H1 (cell line): ENCODE measurements around the gene PHLDB3. TPM values are rescaled to one million over a fixed set of nuclear protein-coding genes. Genes with fewer than 3 reads are reported as not detected.

Experiments
- CTCF ChIA-PET: fragments of 300-600 bp; sonication (Branson Sonifier 250); formaldehyde crosslinking; loops from one replicate; lab custom pipeline; 2021; ENCODE audit not compliant: partially characterized antibody; lab: Charles Lee
- POLR2A ChIA-PET: fragments of 300-600 bp; sonication (Branson Sonifier 250); formaldehyde crosslinking; loops from one replicate; lab custom pipeline; 2021; ENCODE audit warnings: inconsistent platforms; ENCODE audit not compliant: partially characterized antibody; lab: Charles Lee
- DNase-seq, 2 experiments: peaks; one replicate each; pipeline versions ENCODE4 v3.0.0 to v3.0.0-alpha.2; 2010 to 2022; ENCODE audit warnings: low spot score in 2 of 2, low read depth in 1 of 2, mixed read lengths in 1 of 2
- FAIRE-seq: peaks from 2 replicates; lab custom pipeline; 2011; peaks lifted over from hg19 to GRCh38; lab: Jason Lieb, UNC
- H2AFZ ChIP-seq: 2 replicates; pipeline ENCODE4 v1.8.1; 2012; ENCODE audit warnings: low read length, inconsistent platforms
- H2AK5ac ChIP-seq: 2 replicates; pipeline ENCODE4 v1.6.1; 2013; ENCODE audit warnings: low read depth, low read length
- H2BK120ac ChIP-seq: replicated peaks from 2 replicates; pipeline ENCODE3; 2013; ENCODE audit warnings: low read depth, low read length, inconsistent platforms
- H2BK12ac ChIP-seq: 2 replicates; pipeline ENCODE4 v1.6.1; 2013; ENCODE audit warnings: low read depth, low read length
- H2BK15ac ChIP-seq: 2 replicates; pipeline ENCODE4 v1.6.1; 2013; ENCODE audit warnings: low read length
- H2BK20ac ChIP-seq: 2 replicates; pipeline ENCODE4 v1.6.1; 2013; ENCODE audit warnings: low read length
- H2BK5ac ChIP-seq: 2 replicates; pipeline ENCODE4 v1.6.1; 2013; ENCODE audit warnings: low read depth, low read length
- H3K14ac ChIP-seq: 2 replicates; pipeline ENCODE4 v1.6.1; 2013; ENCODE audit warnings: inconsistent platforms; ENCODE audit not compliant: insufficient read length
- H3K18ac ChIP-seq: 2 replicates; pipeline ENCODE4 v1.6.1; 2013; ENCODE audit warnings: low read length; ENCODE audit errors: extremely low read depth
- H3K23ac ChIP-seq: 2 replicates; pipeline ENCODE4 v1.6.1; 2013; ENCODE audit warnings: inconsistent platforms; ENCODE audit not compliant: insufficient read length
- H3K23me2 ChIP-seq: 2 replicates; pipeline ENCODE4 v1.6.1; 2013; ENCODE audit warnings: low read depth, low read length
- H3K27ac ChIP-seq: 2 replicates; pipeline ENCODE4 v1.6.1; 2011; ENCODE audit warnings: low read depth, low read length, inconsistent platforms
- H3K27me3 ChIP-seq, 4 experiments: replicated peaks in 1 of 4; 1 replicate in 1 of 4; 2 replicates in 3 of 4; pipeline versions ENCODE4 v1.6.1 to v1.8.1; 2011 to 2013; ENCODE audit warnings: low read length in 3 of 4, mild to moderate bottlenecking in 3 of 4, inconsistent platforms in 2 of 4, mixed read lengths in 2 of 4, moderate library complexity in 1 of 4; ENCODE audit not compliant: control insufficient read depth in 3 of 4, insufficient read depth in 3 of 4; ENCODE audit errors: extremely low read depth in 1 of 4
- H3K36me3 ChIP-seq, 4 experiments: 2 replicates each; pipeline versions ENCODE4 v1.6.1 to v1.8.1; 2011 to 2013; ENCODE audit warnings: mild to moderate bottlenecking in 4 of 4, low read length in 3 of 4, moderate library complexity in 2 of 4, control low read depth in 1 of 4, inconsistent platforms in 1 of 4; ENCODE audit not compliant: insufficient read depth in 4 of 4, control insufficient read depth in 2 of 4
- H3K4ac ChIP-seq: replicated peaks from 2 replicates; pipeline ENCODE3; 2013; ENCODE audit warnings: low read length, low read depth, mixed read lengths, inconsistent platforms; ENCODE audit not compliant: insufficient read length
- H3K4me1 ChIP-seq, 4 experiments: replicated peaks in 1 of 4; 1 replicate in 1 of 4; 2 replicates in 3 of 4; pipeline versions ENCODE4 v1.6.1 to v1.8.1; 2011 to 2013; ENCODE audit warnings: low read length in 3 of 4, inconsistent platforms in 2 of 4, mixed read lengths in 1 of 4; ENCODE audit not compliant: insufficient read depth in 4 of 4, control insufficient read depth in 3 of 4
- H3K4me2 ChIP-seq, 2 experiments: 2 replicates each; pipeline versions ENCODE4 v1.6.1 to v1.8.1; 2011 to 2013; ENCODE audit warnings: low read depth in 2 of 2, low read length in 2 of 2, control low read depth in 1 of 2, inconsistent platforms in 1 of 2, mild to moderate bottlenecking in 1 of 2; ENCODE audit not compliant: insufficient read depth in 1 of 2
- H3K4me3 ChIP-seq, 4 experiments: fragments of 200-600, 300-600 bp in 1 of 4; sonication (generic), shearing (Covaris generic), sonication (Bioruptor Twin) in 1 of 4; 2 replicates each; pipeline versions ENCODE4 v1.5.1 to v1.8.1; 2011 to 2016; ENCODE audit warnings: low read length in 4 of 4, low read depth in 3 of 4, control low read depth in 2 of 4, inconsistent platforms in 2 of 4, mild to moderate bottlenecking in 2 of 4, mixed read lengths in 1 of 4, moderate library complexity in 1 of 4; ENCODE audit not compliant: insufficient read depth in 2 of 4; ENCODE audit errors: extremely low read depth in 1 of 4
- H3K56ac ChIP-seq: replicated peaks from 2 replicates; pipeline ENCODE3; 2013; ENCODE audit warnings: low read depth, mild to moderate bottlenecking, mixed read lengths, low read length, inconsistent platforms; ENCODE audit not compliant: insufficient read length
- H3K79me1 ChIP-seq: 2 replicates; pipeline ENCODE4 v1.6.1; 2013; ENCODE audit warnings: low read depth, low read length, control low read depth
- H3K79me2 ChIP-seq, 2 experiments: 2 replicates each; pipeline versions ENCODE4 v1.6.1 to v1.8.1; 2012 to 2013; ENCODE audit warnings: low read length in 2 of 2, mild to moderate bottlenecking in 2 of 2, inconsistent platforms in 1 of 2; ENCODE audit not compliant: insufficient read depth in 2 of 2, control insufficient read depth in 1 of 2
- H3K9ac ChIP-seq, 4 experiments: replicated peaks in 1 of 4; 1 replicate in 1 of 4; 2 replicates in 3 of 4; pipeline versions ENCODE4 v1.6.1 to v1.8.1; 2011 to 2013; ENCODE audit warnings: low read depth in 3 of 4, low read length in 3 of 4, control low read depth in 2 of 4, mild to moderate bottlenecking in 2 of 4, moderate library complexity in 2 of 4, inconsistent platforms in 1 of 4; ENCODE audit errors: extremely low read depth in 1 of 4
- H3K9me3 ChIP-seq, 2 experiments: 2 replicates each; pipeline versions ENCODE4 v1.6.1 to v1.8.1; 2012 to 2013; ENCODE audit warnings: mild to moderate bottlenecking in 2 of 2, moderate library complexity in 2 of 2, control low read depth in 1 of 2, inconsistent platforms in 1 of 2, low read depth in 1 of 2, low read length in 1 of 2, mixed read lengths in 1 of 2; ENCODE audit not compliant: insufficient read depth in 2 of 2
- H4K20me1 ChIP-seq, 2 experiments: replicated peaks in 1 of 2; 2 replicates each; pipeline versions ENCODE3 to v1.8.1; 2011 to 2013; ENCODE audit warnings: inconsistent platforms in 2 of 2, low read length in 2 of 2, mild to moderate bottlenecking in 1 of 2; ENCODE audit not compliant: insufficient read depth in 2 of 2, control insufficient read depth in 1 of 2
- H4K5ac ChIP-seq: 2 replicates; pipeline ENCODE4 v1.6.1; 2013; ENCODE audit warnings: low read length, low read depth, mixed read lengths, inconsistent platforms; ENCODE audit not compliant: insufficient read length
- H4K8ac ChIP-seq: 2 replicates; pipeline ENCODE4 v1.8.0; 2013; ENCODE audit warnings: mild to moderate bottlenecking, moderate library complexity, low read length, inconsistent platforms; ENCODE audit not compliant: insufficient read depth; ENCODE audit errors: extremely low read depth
- H4K91ac ChIP-seq: replicated peaks from 2 replicates; pipeline ENCODE3; 2013; ENCODE audit warnings: low read length, mixed read lengths, inconsistent platforms; ENCODE audit not compliant: insufficient read length
- CEBPB ChIP-seq: IDR thresholded peaks from 2 replicates; pipeline ENCODE4 v1.6.1; 2012; ENCODE audit warnings: low read depth, low read length
- RAD21 ChIP-seq, 2 experiments: IDR thresholded peaks in 1 of 2; conservative IDR thresholded peaks in 1 of 2; 2 replicates each; pipeline ENCODE4 v1.6.1; 2011; ENCODE audit warnings: low read depth in 2 of 2, low read length in 2 of 2, improper control_type of control experiment in 1 of 2, inconsistent platforms in 1 of 2, mild to moderate bottlenecking in 1 of 2, moderate library complexity in 1 of 2
- RXRA ChIP-seq: IDR thresholded peaks from 2 replicates; pipeline ENCODE4 v1.6.1; 2011; ENCODE audit warnings: low read depth, mild to moderate bottlenecking, low read length, moderate library complexity; ENCODE audit not compliant: insufficient read depth
- USF2 ChIP-seq: IDR thresholded peaks from 2 replicates; pipeline ENCODE4 v1.6.1; 2011; ENCODE audit warnings: low read length, improper control_type of control experiment
- whole genome bisulfite sequencing, 2 experiments: shearing (Covaris generic) in 1 of 2; methylation state at CpG; one replicate each; pipeline versions ENCODE4 v1.1.6 to v1.1.7; 2013 to 2015; ENCODE audit warnings: low lambda C conversion rate in 2 of 2, mixed read lengths in 2 of 2, inconsistent platforms in 1 of 2, low coverage in 1 of 2, missing lambda C conversion rate in 1 of 2; ENCODE audit not compliant: insufficient replicate concordance in 2 of 2, insufficient coverage in 1 of 2, insufficient read length in 1 of 2; ENCODE audit errors: extremely low coverage in 1 of 2, missing lambda C conversion rate in 1 of 2; 5-methylcytosine and 5-hydroxymethylcytosine counted together
- polyA plus RNA-seq, 7 experiments: library from polyadenylated mRNA; depleted of rRNA in 3 of 7; stranded (reverse) in 5 of 7; unstranded in 2 of 7; fragments of >200 nt in 5 of 7; fragments of 200-250 nt in 2 of 7; gene quantifications; 1 replicate in 5 of 7; 2 replicates in 1 of 7; 4 replicates in 1 of 7; pipeline versions ENCODE4 v1.2.1 to v1.2.3, GENCODE V29; 2011 to 2013; ENCODE audit warnings: missing spikeins in 2 of 7, mixed read lengths in 2 of 7
- total RNA-seq: library from RNA; stranded (reverse); fragmentation: NEBNext Ultra II Directional; extraction: Animal tissue kit (Norgen Biotek cat#: 25700); gene quantifications from 2 replicates; pipeline ENCODE4 v1.2.1, GENCODE V29; 2021

The PHLDB3 gene
- total and polyA plus RNA-seq, 2 of the 8 experiments (the other 6 are each of a cell fraction or from before 2014, with no cell fraction given): 4.0 to 8.5 TPM

- Histone ChIP-seq H4K8ac (no peak overlapping the region), H3K4me2 (no peak overlapping the region), H4K5ac (no peak overlapping the region), H4K91ac (no peak overlapping the region), H2BK120ac (no peak overlapping the region), H3K27ac (no peak overlapping the region), H3K36me3 (no peaks in the 10 kb centered on the region), H3K14ac (no peak overlapping the region), H3K23me2 (no peaks in the 10 kb centered on the region; the same call in 1 of the 2 replicates)
- no peak for DNase-seq
- no peak for FAIRE-seq
- POLR2A ChIA-PET: interaction anchor here (0.9 to 2.2 kb wide), 5 partner anchors 12 to 26 kb away, joined by 3 to 6 read pairs (median 3); no protein-coding TSS in a partner anchor
- TF ChIP-seq CEBPB (no peak), RXRA (no peak), RAD21 (IDR thresholded peaks at IDR 0.05 in 1 of 2, conservative IDR thresholded peaks at IDR 0.05 in 1 of 2; ENCODE audit: low read depth in 2 of 2, low read length in 2 of 2) (no peak), USF2 (no peak)
- TF ChIP-seq, all 59 proteins: peak for 0
- H2BK15ac ChIP-seq: no peak overlapping the region
- H2BK5ac ChIP-seq: no peak overlapping the region
- CTCF ChIA-PET: interaction anchor here (0.6 to 2.1 kb wide), 3 partner anchors 29 to 161 kb away, joined by 3 to 14 read pairs (median 10); no protein-coding TSS in a partner anchor
- H2AK5ac ChIP-seq: no peak overlapping the region
- no peaks in the 10 kb centered on the region for H3K9me3 ChIP-seq
- no peaks in the 10 kb centered on the region; a peak in 1 of 7 replicates for H3K4me1 ChIP-seq
- no peaks in the 10 kb centered on the region for H3K27me3 ChIP-seq
- no peaks in the 10 kb centered on the region for H3K79me2 ChIP-seq
- H3K79me1 ChIP-seq: no peaks in the 10 kb centered on the region
- WGBS, 2 experiments: 86% methylated on average over 7 of the region's 7 CpGs; no CpG with 5 or more reads in 1 of the 2 experiments
- H2AFZ ChIP-seq: no peak overlapping the region
- H2BK20ac ChIP-seq: no peak overlapping the region
- H3K18ac ChIP-seq: no peak overlapping the region
- no peak overlapping the region for H3K9ac ChIP-seq
- no peak overlapping the region for H3K4ac ChIP-seq
- no peak overlapping the region for H3K56ac ChIP-seq
- H3K4me3 ChIP-seq: no peak overlapping the region
- H4K20me1 ChIP-seq: no peaks in the 10 kb centered on the region
- H3K23ac ChIP-seq: no peak overlapping the region
- H2BK12ac ChIP-seq: no peak overlapping the region
These were observed 14.5 kb downstream of the PHLDB3 start for GRCh38 chr19:43489979-43490599.
